H1 (cell line): ENCODE data around the gene STAG1. TPM values are rescaled to one million over a fixed set of nuclear protein-coding genes. Genes with fewer than 3 reads are reported as not detected.

Experiments used
- ASH2L ChIP-seq: fragments of 200-600, 300-600 bp; sonication (generic); IDR thresholded peaks from one replicate; pipeline ENCODE4 v1.7.1; 2017; ENCODE audit warnings: low read length
- CHD1 ChIP-seq: IDR thresholded peaks from 2 replicates; pipeline ENCODE4 v1.6.1; 2012; ENCODE audit warnings: low read depth, low read length, improper control_type of control experiment
- CHD7 ChIP-seq: fragments of 300-600 bp; sonication (generic); IDR thresholded peaks from 2 replicates; pipeline ENCODE4 v1.7.1; 2012; ENCODE audit warnings: low read length, moderate library complexity, mild to moderate bottlenecking, inconsistent platforms; ENCODE audit not compliant: insufficient replicate concordance
- FOSL1 ChIP-seq: IDR thresholded peaks from 2 replicates; pipeline ENCODE4 v1.6.1; 2011; ENCODE audit warnings: mild to moderate bottlenecking, low read depth, low read length, moderate library complexity; ENCODE audit not compliant: insufficient read depth
- PHF8 ChIP-seq: fragments of 200-600 bp; sonication (generic); conservative IDR thresholded peaks from 2 replicates; pipeline ENCODE4 v1.7.1; 2012; ENCODE audit warnings: low read depth, mild to moderate bottlenecking, inconsistent platforms, low read length, moderate library complexity
- POLR2AphosphoS5 ChIP-seq: IDR thresholded peaks from 2 replicates; pipeline ENCODE4 v1.6.1; 2011; ENCODE audit warnings: low read depth, low read length
- SIX5 ChIP-seq: IDR thresholded peaks from 2 replicates; pipeline ENCODE4 v1.6.1; 2011; ENCODE audit warnings: mild to moderate bottlenecking, low read depth, low read length
- SRF ChIP-seq: IDR thresholded peaks from 2 replicates; pipeline ENCODE4 v1.6.1; 2011; ENCODE audit warnings: mild to moderate bottlenecking, low read depth, low read length, moderate library complexity
- SUZ12 ChIP-seq: fragments of 200-600 bp; sonication (generic); IDR thresholded peaks from 2 replicates; pipeline ENCODE4 v1.6.1; 2012; ENCODE audit warnings: mild to moderate bottlenecking, inconsistent platforms, low read length, moderate library complexity, mixed read lengths
- polyA plus RNA-seq, 7 experiments: library from polyadenylated mRNA; depleted of rRNA in 3 of 7; stranded (reverse) in 5 of 7; unstranded in 2 of 7; fragments of >200 nt in 5 of 7; fragments of 200-250 nt in 2 of 7; gene quantifications; 1 replicate in 5 of 7; 2 replicates in 1 of 7; 4 replicates in 1 of 7; pipeline versions ENCODE4 v1.2.1 to v1.2.3, GENCODE V29; 2011 to 2013; ENCODE audit warnings: missing spikeins in 2 of 7, mixed read lengths in 2 of 7
- total RNA-seq: library from RNA; stranded (reverse); fragmentation: NEBNext Ultra II Directional; extraction: Animal tissue kit (Norgen Biotek cat#: 25700); gene quantifications from 2 replicates; pipeline ENCODE4 v1.2.1, GENCODE V29; 2021

The STAG1 gene
- total and polyA plus RNA-seq, 2 of the 8 experiments (the other 6 are each of a cell fraction or from before 2014, with no cell fraction given): 4.6 to 23.4 TPM

- no peak for TF ChIP-seq CHD7
- no peak for TF ChIP-seq CHD1
- no peak for TF ChIP-seq PHF8
- TF ChIP-seq FOSL1: no peak
- no peak for TF ChIP-seq SIX5
- no peak for TF ChIP-seq SRF
- no peak for TF ChIP-seq SUZ12
- TF ChIP-seq ASH2L: no peak
- no peak for TF ChIP-seq POLR2AphosphoS5
- TF ChIP-seq, all 59 proteins: peak for 0
These were observed 79.7 kb downstream of the STAG1 start (continued) for GRCh38 chr3:136672457-136672856.
